Mucosa of rectum (tissue), 2 donors: Measurements from ENCODE around the gene GRM7.

Source experiments
- H3K27ac ChIP-seq, 2 donors: one replicate each; pipeline ENCODE4 v1.7.0; 2013; ENCODE audit warnings: inconsistent platforms in 2 of 2, low read depth in 2 of 2, low read length in 2 of 2
- H3K27me3 ChIP-seq, 2 donors: one replicate each; pipeline ENCODE4 v1.7.0; 2013; ENCODE audit warnings: low read length in 2 of 2; ENCODE audit not compliant: control insufficient read depth in 2 of 2, insufficient read depth in 2 of 2
- H3K36me3 ChIP-seq, 2 donors: one replicate each; pipeline ENCODE4 v1.7.0; 2013; ENCODE audit warnings: low read length in 2 of 2; ENCODE audit not compliant: control insufficient read depth in 2 of 2, insufficient read depth in 2 of 2
- H3K4me1 ChIP-seq, 2 donors: one replicate each; pipeline ENCODE4 v1.7.0; 2013; ENCODE audit warnings: low read length in 2 of 2, mild to moderate bottlenecking in 1 of 2; ENCODE audit not compliant: control insufficient read depth in 2 of 2, insufficient read depth in 2 of 2
- H3K4me3 ChIP-seq, 2 donors: one replicate each; pipeline ENCODE4 v1.7.0; 2013; ENCODE audit warnings: low read length in 2 of 2
- H3K9ac ChIP-seq, 2 donors: one replicate each; pipeline ENCODE4 v1.7.0; 2013; ENCODE audit warnings: low read length in 2 of 2, low read depth in 1 of 2, mild to moderate bottlenecking in 1 of 2
- H3K9me3 ChIP-seq, 2 donors: one replicate each; pipeline ENCODE4 v1.7.0; 2013; ENCODE audit warnings: low read length in 2 of 2; ENCODE audit not compliant: control insufficient read depth in 2 of 2
- donor health status: healthy.
- donor health status: Normal muscosa, but diverticular disease.

The GRM7 gene

GRCh38 chr3:7489417-7489816 is 628.5 kb downstream of the GRM7 start:
- H3K36me3 ChIP-seq, result no peaks in the 10 kb centered on the region
- no peaks in the 10 kb centered on the region for H3K9me3 ChIP-seq
- no peak overlapping the region for H3K9ac ChIP-seq
- H3K27me3 ChIP-seq, result no peaks in the 10 kb centered on the region
- H3K4me3 ChIP-seq, result no peak overlapping the region
- no peak overlapping the region for H3K27ac ChIP-seq
- no peaks in the 10 kb centered on the region for H3K4me1 ChIP-seq

GRCh38 chr3:7498715-7499114 is 637.8 kb downstream of the GRM7 start:
- no peak overlapping the region for H3K9ac ChIP-seq

GRCh38 chr3:7503431-7503830 is 642.5 kb downstream of the GRM7 start:
- Histone ChIP-seq H3K9me3 (no peaks in the 10 kb centered on the region), H3K4me1 (no peaks in the 10 kb centered on the region), H3K36me3 (no peaks in the 10 kb centered on the region), H3K9ac (no peak overlapping the region), H3K4me3 (no peak overlapping the region), H3K27ac (no peak overlapping the region), H3K27me3 (no peaks in the 10 kb centered on the region)

More at GRCh38 chr3:7498715-7499114, 637.8 kb downstream of the GRM7 start:
- Histone ChIP-seq H3K9me3 (no peaks in the 10 kb centered on the region), H3K4me3 (no peak overlapping the region), H3K4me1 (no peaks in the 10 kb centered on the region), H3K27me3 (no peaks in the 10 kb centered on the region), H3K27ac (no peak overlapping the region), H3K36me3 (no peaks in the 10 kb centered on the region)

- no peak overlapping the region for H3K4me3 ChIP-seq
- no peak overlapping the region for H3K9ac ChIP-seq
- H3K9me3 ChIP-seq, result no peaks in the 10 kb centered on the region
- no peaks in the 10 kb centered on the region for H3K36me3 ChIP-seq
- H3K27me3 ChIP-seq, result no peaks in the 10 kb centered on the region
- H3K27ac ChIP-seq, result no peak overlapping the region
- H3K4me1 ChIP-seq, result no peaks in the 10 kb centered on the region
These were observed 644.2 kb downstream of the GRM7 start for GRCh38 chr3:7504886-7505775.

GRCh38 chr3:7506606-7507180 is 645.8 kb downstream of the GRM7 start:
- no peaks in the 10 kb centered on the region for H3K27me3 ChIP-seq
- no peaks in the 10 kb centered on the region for H3K36me3 ChIP-seq
- H3K4me3 ChIP-seq, result no peak overlapping the region
- no peaks in the 10 kb centered on the region for H3K9me3 ChIP-seq
- H3K27ac ChIP-seq, result no peak overlapping the region
- no peaks in the 10 kb centered on the region for H3K4me1 ChIP-seq
- H3K9ac ChIP-seq, result no peak overlapping the region

GRCh38 chr3:7508821-7509220 is 647.9 kb downstream of the GRM7 start:
- no peak overlapping the region for H3K4me3 ChIP-seq

GRCh38 chr3:7512048-7512447 is 651.1 kb downstream of the GRM7 start:
- Histone ChIP-seq H3K4me1 (no peaks in the 10 kb centered on the region), H3K9ac (no peak overlapping the region), H3K4me3 (no peak overlapping the region), H3K9me3 (no peaks in the 10 kb centered on the region), H3K27ac (no peak overlapping the region), H3K27me3 (no peaks in the 10 kb centered on the region), H3K36me3 (no peaks in the 10 kb centered on the region)

More at GRCh38 chr3:7508821-7509220, 647.9 kb downstream of the GRM7 start:
- Histone ChIP-seq H3K36me3 (no peaks in the 10 kb centered on the region), H3K4me1 (no peaks in the 10 kb centered on the region), H3K27ac (no peak overlapping the region), H3K9ac (no peak overlapping the region), H3K27me3 (no peaks in the 10 kb centered on the region), H3K9me3 (no peaks in the 10 kb centered on the region)

GRCh38 chr3:7518026-7518425 is 657.1 kb downstream of the GRM7 start:
- no peaks in the 10 kb centered on the region for H3K36me3 ChIP-seq
- no peaks in the 10 kb centered on the region for H3K9me3 ChIP-seq
- H3K27me3 ChIP-seq, result no peaks in the 10 kb centered on the region
- H3K27ac ChIP-seq, result no peak overlapping the region
- H3K9ac ChIP-seq, result no peak overlapping the region
- H3K4me3 ChIP-seq, result no peak overlapping the region
- H3K4me1 ChIP-seq, result no peaks in the 10 kb centered on the region

- Histone ChIP-seq H3K4me3 (no peak overlapping the region), H3K4me1 (no peaks in the 10 kb centered on the region), H3K36me3 (no peaks in the 10 kb centered on the region), H3K9ac (no peak overlapping the region), H3K27me3 (no peaks in the 10 kb centered on the region), H3K9me3 (no peaks in the 10 kb centered on the region), H3K27ac (no peak overlapping the region)
These were observed 657.5 kb downstream of the GRM7 start for GRCh38 chr3:7518456-7518855.

- Histone ChIP-seq H3K4me3 (no peak overlapping the region), H3K9me3 (no peaks in the 10 kb centered on the region), H3K27me3 (no peaks in the 10 kb centered on the region), H3K9ac (no peak overlapping the region), H3K36me3 (no peaks in the 10 kb centered on the region), H3K4me1 (no peaks in the 10 kb centered on the region), H3K27ac (no peak overlapping the region)
These were observed 659.1 kb downstream of the GRM7 start for GRCh38 chr3:7520059-7520458.
